Measurements from ENCODE around the gene NDUFS7. TPM values are rescaled to one million over a fixed set of nuclear protein-coding genes. Genes with fewer than 3 reads are reported as not detected.

NDUFS7 gene
- total and polyA plus RNA-seq, 5 experiments from 2014 or later: 65.3 to 233 (median 211) TPM

GRCh38 chr19:1390890-1391423, 7.2 kb downstream of the NDUFS7 start:
- peak overlapping the region in 1 of 10 donors; percentile 27 for H3K4me3 Mint-ChIP-seq
- peaks cover 3 to 16% (median 9%) of the 10 kb centered on the region in 4 donors for H3K4me1 Mint-ChIP-seq
- DNase-seq: no peak
- no peaks in the 10 kb centered on the region for H3K27me3 Mint-ChIP-seq
- ATAC-seq: no peak
- H3K27ac Mint-ChIP-seq: no peak overlapping the region
- POLR2A ChIA-PET: no interaction called here
- no peaks in the 10 kb centered on the region for H3K9me3 Mint-ChIP-seq
- H3K36me3 Mint-ChIP-seq: peaks cover 0 to 41% (median 0%) of the 10 kb centered on the region in 3 donors

- H3K4me3 Mint-ChIP-seq: no peak overlapping the region
- peaks cover 0 to 17% (median 4%) of the 10 kb centered on the region in 4 donors for H3K4me1 Mint-ChIP-seq
- POLR2A ChIA-PET: no interaction called here
- no peaks in the 10 kb centered on the region for H3K9me3 Mint-ChIP-seq
- no peak for DNase-seq
- no peak for ATAC-seq
- peaks cover 0 to 39% (median 0%) of the 10 kb centered on the region in 3 donors for H3K36me3 Mint-ChIP-seq
- no peaks in the 10 kb centered on the region for H3K27me3 Mint-ChIP-seq
- H3K27ac Mint-ChIP-seq: no peak overlapping the region
Measured at GRCh38 chr19:1392407-1392806, 8.7 kb downstream of the NDUFS7 start.

GRCh38 chr19:1392939-1393530, 9.3 kb downstream of the NDUFS7 start:
- POLR2A ChIA-PET: no interaction called here
- ATAC-seq (no peak), DNase-seq (no peak)
- peaks cover 0 to 39% (median 0%) of the 10 kb centered on the region in 3 donors for H3K36me3 Mint-ChIP-seq
- H3K9me3 Mint-ChIP-seq: no peaks in the 10 kb centered on the region
- no peak overlapping the region for H3K4me3 Mint-ChIP-seq
- no peaks in the 10 kb centered on the region for H3K27me3 Mint-ChIP-seq
- peak overlapping the region in 1 of 10 donors; percentile 55 for H3K27ac Mint-ChIP-seq
- H3K4me1 Mint-ChIP-seq: peaks cover 0 to 17% (median 5%) of the 10 kb centered on the region in 4 donors

GRCh38 chr19:1393841-1394240, 10.1 kb downstream of the NDUFS7 start:
- peaks cover 0 to 14% (median 5%) of the 10 kb centered on the region in 4 donors for H3K4me1 Mint-ChIP-seq
- no peaks in the 10 kb centered on the region for H3K27me3 Mint-ChIP-seq

GRCh38 chr19:1394252-1395193, 10.8 kb downstream of the NDUFS7 start:
- no peak for ATAC-seq
- Mint-ChIP-seq H3K36me3 (peaks cover 0 to 31% (median 0%) of the 10 kb centered on the region in 3 donors), H3K27ac (no peak overlapping the region), H3K4me1 (peaks cover 0 to 12% (median 5%) of the 10 kb centered on the region in 4 donors), H3K27me3 (no peaks in the 10 kb centered on the region), H3K4me3 (no peak overlapping the region), H3K9me3 (no peaks in the 10 kb centered on the region)
- no peak for DNase-seq
- POLR2A ChIA-PET: no interaction called here

More at GRCh38 chr19:1393841-1394240, 10.1 kb downstream of the NDUFS7 start:
- H3K9me3 Mint-ChIP-seq: no peaks in the 10 kb centered on the region
- no peak for ATAC-seq
- H3K4me3 Mint-ChIP-seq: no peak overlapping the region
- POLR2A ChIA-PET: no interaction called here
- H3K36me3 Mint-ChIP-seq: peaks cover 0 to 38% (median 0%) of the 10 kb centered on the region in 3 donors
- peak overlapping the region in 1 of 10 donors; percentile 55 for H3K27ac Mint-ChIP-seq
- no peak for DNase-seq

GRCh38 chr19:1395194-1396018, 11.7 kb downstream of the NDUFS7 start:
- H3K27me3 Mint-ChIP-seq: no peaks in the 10 kb centered on the region
- no peak overlapping the region for H3K4me3 Mint-ChIP-seq
- no peak for ATAC-seq
- no peak overlapping the region for H3K27ac Mint-ChIP-seq
- peaks cover 1 to 15% (median 5%) of the 10 kb centered on the region in 4 donors for H3K4me1 Mint-ChIP-seq
- H3K36me3 Mint-ChIP-seq: peaks cover 0 to 24% (median 0%) of the 10 kb centered on the region in 3 donors
- H3K9me3 Mint-ChIP-seq: no peaks in the 10 kb centered on the region
- no peak for DNase-seq
- POLR2A ChIA-PET: no interaction called here

- POLR2A ChIA-PET: interaction anchor here (2.2 kb wide), 1 partner anchor 11 kb away, joined by 8 read pairs; no protein-coding TSS in a partner anchor
- ATAC-seq (no peak), DNase-seq (no peak)
- H3K9me3 Mint-ChIP-seq: no peaks in the 10 kb centered on the region
- H3K4me1 Mint-ChIP-seq: peaks cover 1 to 18% (median 6%) of the 10 kb centered on the region in 4 donors
- no peaks in the 10 kb centered on the region for H3K27me3 Mint-ChIP-seq
- H3K4me3 Mint-ChIP-seq: no peak overlapping the region
- H3K36me3 Mint-ChIP-seq: peaks cover 0 to 17% (median 0%) of the 10 kb centered on the region in 3 donors
- peak overlapping the region in 1 of 10 donors; percentile 18 for H3K27ac Mint-ChIP-seq
Measured at GRCh38 chr19:1396019-1396767, 12.5 kb downstream of the NDUFS7 start.

- H3K4me1 Mint-ChIP-seq: peaks cover 1 to 21% (median 8%) of the 10 kb centered on the region in 4 donors
- no peaks in the 10 kb centered on the region for H3K27me3 Mint-ChIP-seq
- no peak for ATAC-seq
- no peak overlapping the region for H3K4me3 Mint-ChIP-seq
- no peak overlapping the region for H3K27ac Mint-ChIP-seq
- POLR2A ChIA-PET: interaction anchor here (1.1 to 2.2 kb wide), 2 partner anchors 12 to 122 kb away, joined by 3 to 8 read pairs; partner anchors contain the start of gene FAM174C
- DNase-seq: no peak
- no peaks in the 10 kb centered on the region for H3K9me3 Mint-ChIP-seq
- peaks cover 0 to 9% (median 0%) of the 10 kb centered on the region in 3 donors for H3K36me3 Mint-ChIP-seq
Measured at GRCh38 chr19:1396768-1397679, 13.3 kb downstream of the NDUFS7 start.

GRCh38 chr19:1397838-1398237, 14.1 kb downstream of the NDUFS7 start:
- H3K4me1 Mint-ChIP-seq: peaks cover 3 to 26% (median 14%) of the 10 kb centered on the region in 4 donors
- H3K4me3 Mint-ChIP-seq: no peak overlapping the region
- H3K9me3 Mint-ChIP-seq: no peaks in the 10 kb centered on the region
- H3K27me3 Mint-ChIP-seq: peaks cover 0 to 3% (median 0%) of the 10 kb centered on the region in 5 donors
- no peak for ATAC-seq
- H3K36me3 Mint-ChIP-seq: peaks cover 0 to 4% (median 0%) of the 10 kb centered on the region in 3 donors
- H3K27ac Mint-ChIP-seq: peak overlapping the region in 2 of 10 donors; percentile 33 to 57
- DNase-seq: no peak
- POLR2A ChIA-PET: interaction anchor here (0.7 to 2.2 kb wide), 3 partner anchors 13 to 1707 kb away, joined by 3 to 8 read pairs (median 3); partner anchors contain the start of gene FAM174C

- POLR2A ChIA-PET: no interaction called here
- H3K4me1 Mint-ChIP-seq: peaks cover 3 to 26% (median 18%) of the 10 kb centered on the region in 4 donors
- H3K4me3 Mint-ChIP-seq: peak overlapping the region in 2 of 10 donors; percentile 19 to 51
- H3K27ac Mint-ChIP-seq: no peak overlapping the region
- no peaks in the 10 kb centered on the region for H3K36me3 Mint-ChIP-seq
- H3K9me3 Mint-ChIP-seq: no peaks in the 10 kb centered on the region
- peaks cover 0 to 8% (median 0%) of the 10 kb centered on the region in 5 donors for H3K27me3 Mint-ChIP-seq
- ATAC-seq: no peak
- no peak for DNase-seq
Measured at GRCh38 chr19:1399079-1399478, 15.4 kb downstream of the NDUFS7 start.

- H3K27me3 Mint-ChIP-seq: peaks cover 0 to 8% (median 0%) of the 10 kb centered on the region in 5 donors
- DNase-seq (no peak), ATAC-seq (no peak)
- H3K9me3 Mint-ChIP-seq: no peaks in the 10 kb centered on the region
- POLR2A ChIA-PET: no interaction called here
- H3K36me3 Mint-ChIP-seq: no peaks in the 10 kb centered on the region
- peak overlapping the region in 1 of 10 donors; percentile 65 for H3K4me3 Mint-ChIP-seq
- H3K4me1 Mint-ChIP-seq: peaks cover 3 to 26% (median 18%) of the 10 kb centered on the region in 4 donors
- no peak overlapping the region for H3K27ac Mint-ChIP-seq
Measured at GRCh38 chr19:1399745-1400144, 16.0 kb downstream of the NDUFS7 start.

Data from naive thymus-derived CD8-positive, alpha-beta T cell (primary cell).